ENCODE data around the gene SFRP5.

GRCh38 chr10:97760461-97761257, 11.1 kb downstream of the SFRP5 start:
- TF ChIP-seq ZFP3 (CRISPR knock-in tag; IDR thresholded peaks at IDR 0.05) (no peak), SNAI2 (CRISPR knock-in tag; IDR thresholded peaks at IDR 0.05) (no peak), OSR1 (CRISPR knock-in tag; IDR thresholded peaks at IDR 0.05) (no peak)
- TF ChIP-seq, protein P1, sequence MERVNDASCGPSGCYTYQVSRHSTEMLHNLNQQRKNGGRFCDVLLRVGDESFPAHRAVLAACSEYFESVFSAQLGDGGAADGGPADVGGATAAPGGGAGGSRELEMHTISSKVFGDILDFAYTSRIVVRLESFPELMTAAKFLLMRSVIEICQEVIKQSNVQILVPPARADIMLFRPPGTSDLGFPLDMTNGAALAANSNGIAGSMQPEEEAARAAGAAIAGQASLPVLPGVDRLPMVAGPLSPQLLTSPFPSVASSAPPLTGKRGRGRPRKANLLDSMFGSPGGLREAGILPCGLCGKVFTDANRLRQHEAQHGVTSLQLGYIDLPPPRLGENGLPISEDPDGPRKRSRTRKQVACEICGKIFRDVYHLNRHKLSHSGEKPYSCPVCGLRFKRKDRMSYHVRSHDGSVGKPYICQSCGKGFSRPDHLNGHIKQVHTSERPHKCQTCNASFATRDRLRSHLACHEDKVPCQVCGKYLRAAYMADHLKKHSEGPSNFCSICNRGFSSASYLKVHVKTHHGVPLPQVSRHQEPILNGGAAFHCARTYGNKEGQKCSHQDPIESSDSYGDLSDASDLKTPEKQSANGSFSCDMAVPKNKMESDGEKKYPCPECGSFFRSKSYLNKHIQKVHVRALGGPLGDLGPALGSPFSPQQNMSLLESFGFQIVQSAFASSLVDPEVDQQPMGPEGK (CRISPR knock-in tag; IDR thresholded peaks at IDR 0.05; ENCODE audit: borderline replicate concordance): no peak
